ENCODE measurements around the gene POLDIP3. TPM values are rescaled to one million over a fixed set of nuclear protein-coding genes. Genes with fewer than 3 reads are reported as not detected.
"Not testable (repeated sequence)": the region's sequence is repeated elsewhere in the genome, so short reads cannot be mapped to it uniquely, and the experiment has no call there.

The POLDIP3 gene
- total and polyA plus RNA-seq, 2 donors (not counting 1 experiment from before 2014, with no cell fraction given), result 28.2 to 31.0 TPM

- not testable (repeated sequence) for H3K27ac ChIP-seq (ENCODE audit: insufficient read depth, low read length); H3K36me3 ChIP-seq (ENCODE audit: control insufficient read depth, insufficient read depth, low read length); DNase-seq (ENCODE audit: low read depth in 2 of 2); H3K4me1 ChIP-seq (ENCODE audit: control insufficient read depth, extremely low read depth, insufficient read depth, low read length); H3K4me3 ChIP-seq (replicated peaks in 1 of 4; ENCODE audit: control extremely low read depth in 1 of 4, insufficient read depth in 1 of 4, low read depth in 3 of 4, low read length in 4 of 4); H4K20me1 ChIP-seq (ENCODE audit: control insufficient read depth, extremely low read depth, insufficient read depth, low read length); H3K9me3 ChIP-seq (ENCODE audit: control insufficient read depth, insufficient read depth, low read depth, low read length); H3K4me2 ChIP-seq (ENCODE audit: extremely low read depth, insufficient read depth, low read length); H3K27me3 ChIP-seq (ENCODE audit: control insufficient read depth, insufficient read depth, low read length); H2AFZ ChIP-seq (ENCODE audit: low read length); H3K9ac ChIP-seq (ENCODE audit: insufficient read depth, low read length); H3K79me2 ChIP-seq (ENCODE audit: control insufficient read depth, insufficient read depth, low read length)
These were observed 44.1 kb downstream of the POLDIP3 start for GRCh38 chr22:42570580-42570979.

GRCh38 chr22:42567950-42568349, 46.7 kb downstream of the POLDIP3 start:
- DNase-seq (ENCODE audit: low read depth in 2 of 2); H4K20me1 ChIP-seq (ENCODE audit: control insufficient read depth, extremely low read depth, insufficient read depth, low read length): not testable (repeated sequence)

GRCh38 chr22:42565956-42566355, 48.7 kb downstream of the POLDIP3 start:
- Histone ChIP-seq H3K79me2 (ENCODE audit: control insufficient read depth, insufficient read depth, low read length) (no peaks in the 10 kb centered on the region), H3K27me3 (ENCODE audit: control insufficient read depth, insufficient read depth, low read length) (no peaks in the 10 kb centered on the region), H3K9me3 (ENCODE audit: control insufficient read depth, insufficient read depth, low read depth, low read length) (no peaks in the 10 kb centered on the region), H3K9ac (ENCODE audit: insufficient read depth, low read length) (no peak overlapping the region), H3K4me2 (ENCODE audit: extremely low read depth, insufficient read depth, low read length) (no peak overlapping the region), H3K27ac (ENCODE audit: insufficient read depth, low read length) (no peak overlapping the region), H3K4me1 (ENCODE audit: control insufficient read depth, extremely low read depth, insufficient read depth, low read length) (no peaks in the 10 kb centered on the region), H3K4me3 (replicated peaks in 1 of 4; ENCODE audit: control extremely low read depth in 1 of 4, insufficient read depth in 1 of 4, low read depth in 3 of 4, low read length in 4 of 4) (no peak overlapping the region), H2AFZ (ENCODE audit: low read length) (no peak overlapping the region), H3K36me3 (ENCODE audit: control insufficient read depth, insufficient read depth, low read length) (no peaks in the 10 kb centered on the region), H4K20me1 (ENCODE audit: control insufficient read depth, extremely low read depth, insufficient read depth, low read length) (no peaks in the 10 kb centered on the region)
- TF ChIP-seq CTCF (conservative IDR thresholded peaks at IDR 0.05 in 1 of 2, IDR thresholded peaks at IDR 0.05 in 1 of 2; ENCODE audit: low read depth in 1 of 2, low read length in 2 of 2) (no peak), EZH2 (IDR thresholded peaks at IDR 0.05; ENCODE audit: low read length, missing control alignments) (no peak)
- DNase-seq (ENCODE audit: low read depth in 2 of 2), result no peak

More at GRCh38 chr22:42567950-42568349, 46.7 kb downstream of the POLDIP3 start:
- H3K27ac ChIP-seq (ENCODE audit: insufficient read depth, low read length); H3K4me2 ChIP-seq (ENCODE audit: extremely low read depth, insufficient read depth, low read length); H3K36me3 ChIP-seq (ENCODE audit: control insufficient read depth, insufficient read depth, low read length); H2AFZ ChIP-seq (ENCODE audit: low read length); H3K9ac ChIP-seq (ENCODE audit: insufficient read depth, low read length); H3K4me3 ChIP-seq (replicated peaks in 1 of 4; ENCODE audit: control extremely low read depth in 1 of 4, insufficient read depth in 1 of 4, low read depth in 3 of 4, low read length in 4 of 4); H3K4me1 ChIP-seq (ENCODE audit: control insufficient read depth, extremely low read depth, insufficient read depth, low read length); H3K27me3 ChIP-seq (ENCODE audit: control insufficient read depth, insufficient read depth, low read length); H3K9me3 ChIP-seq (ENCODE audit: control insufficient read depth, insufficient read depth, low read depth, low read length); H3K79me2 ChIP-seq (ENCODE audit: control insufficient read depth, insufficient read depth, low read length): not testable (repeated sequence)

- Histone ChIP-seq H2AFZ (ENCODE audit: low read length) (no peak overlapping the region), H3K79me2 (ENCODE audit: control insufficient read depth, insufficient read depth, low read length) (no peaks in the 10 kb centered on the region), H3K9ac (ENCODE audit: insufficient read depth, low read length) (no peak overlapping the region), H3K4me3 (replicated peaks in 1 of 4; ENCODE audit: control extremely low read depth in 1 of 4, insufficient read depth in 1 of 4, low read depth in 3 of 4, low read length in 4 of 4) (no peak overlapping the region), H4K20me1 (ENCODE audit: control insufficient read depth, extremely low read depth, insufficient read depth, low read length) (no peaks in the 10 kb centered on the region), H3K4me2 (ENCODE audit: extremely low read depth, insufficient read depth, low read length) (no peak overlapping the region), H3K27me3 (ENCODE audit: control insufficient read depth, insufficient read depth, low read length) (no peaks in the 10 kb centered on the region), H3K4me1 (ENCODE audit: control insufficient read depth, extremely low read depth, insufficient read depth, low read length) (no peaks in the 10 kb centered on the region), H3K36me3 (ENCODE audit: control insufficient read depth, insufficient read depth, low read length) (no peaks in the 10 kb centered on the region), H3K9me3 (ENCODE audit: control insufficient read depth, insufficient read depth, low read depth, low read length) (no peaks in the 10 kb centered on the region), H3K27ac (ENCODE audit: insufficient read depth, low read length) (no peak overlapping the region)
- no peak for DNase-seq (ENCODE audit: low read depth in 2 of 2)
- TF ChIP-seq EZH2 (IDR thresholded peaks at IDR 0.05; ENCODE audit: low read length, missing control alignments), result no peak
- TF ChIP-seq CTCF (conservative IDR thresholded peaks at IDR 0.05 in 1 of 2, IDR thresholded peaks at IDR 0.05 in 1 of 2; ENCODE audit: low read depth in 1 of 2, low read length in 2 of 2), result no peak
These were observed 50.0 kb downstream of the POLDIP3 start for GRCh38 chr22:42564699-42565098.

- not testable (repeated sequence) for H3K9me3 ChIP-seq (ENCODE audit: control insufficient read depth, insufficient read depth, low read depth, low read length); H3K4me2 ChIP-seq (ENCODE audit: extremely low read depth, insufficient read depth, low read length); H3K4me1 ChIP-seq (ENCODE audit: control insufficient read depth, extremely low read depth, insufficient read depth, low read length); H3K27ac ChIP-seq (ENCODE audit: insufficient read depth, low read length); H2AFZ ChIP-seq (ENCODE audit: low read length); H3K27me3 ChIP-seq (ENCODE audit: control insufficient read depth, insufficient read depth, low read length); H3K36me3 ChIP-seq (ENCODE audit: control insufficient read depth, insufficient read depth, low read length); DNase-seq (ENCODE audit: low read depth in 2 of 2); H4K20me1 ChIP-seq (ENCODE audit: control insufficient read depth, extremely low read depth, insufficient read depth, low read length); H3K79me2 ChIP-seq (ENCODE audit: control insufficient read depth, insufficient read depth, low read length); H3K9ac ChIP-seq (ENCODE audit: insufficient read depth, low read length); H3K4me3 ChIP-seq (replicated peaks in 1 of 4; ENCODE audit: control extremely low read depth in 1 of 4, insufficient read depth in 1 of 4, low read depth in 3 of 4, low read length in 4 of 4)
These were observed 50.7 kb downstream of the POLDIP3 start for GRCh38 chr22:42563943-42564342.
